Sciatic nerve (tissue), 2 donors: ENCODE data around the gene PGAM2. TPM values are rescaled to one million over a fixed set of nuclear protein-coding genes. Genes with fewer than 3 reads are reported as not detected.

Experiments
- ATAC-seq: fragments of 200-7000 bp; cut with Tn5 transposase; one replicate; pipeline ENCODE4 v1.9.1; 2020; ENCODE audit warnings: mild to moderate bottlenecking, moderate library complexity
- DNase-seq: peaks from one replicate; pipeline ENCODE4 v3.0.0-alpha.2; 2020; ENCODE audit warnings: low spot score
- intact Hi-C: fragments of 100-400 bp; cut with DNase I; formaldehyde crosslinking; loops from one replicate; pipeline ENCODE4 v1.14.2; 2022
- total RNA-seq: library from RNA; stranded (reverse); fragmentation: NEBNext Ultra II Directional; extraction: Animal tissue kit (Norgen Biotek cat#: 25700); gene quantifications from one replicate; pipeline ENCODE4 v1.2.1, GENCODE V29; 2021
- donor health status: DM: no; HTN: no; CAD: no.
- donor health status: DM: no; HTN: no; CAD: no.

Gene PGAM2
- total RNA-seq, 1 donor from 2014 or later = 0.85 TPM

GRCh38 chr7:44059219-44060090 lies 5.9 kb downstream of the PGAM2 start:
- DNase-seq (peak; percentile 56), ATAC-seq (no peak)
- intact Hi-C loops = no loop called here

GRCh38 chr7:44058759-44059218 lies 6.6 kb downstream of the PGAM2 start:
- intact Hi-C loops = no loop called here
- ATAC-seq (no peak), DNase-seq (peak; percentile 44)

GRCh38 chr7:44057849-44058758 lies 7.3 kb downstream of the PGAM2 start:
- intact Hi-C loops = no loop called here
- DNase-seq (peak; percentile 55), ATAC-seq (no peak)

GRCh38 chr7:44057181-44057848 lies 8.1 kb downstream of the PGAM2 start:
- ATAC-seq = no peak

GRCh38 chr7:44056681-44057080 lies 8.7 kb downstream of the PGAM2 start:
- no peak for ATAC-seq

More at GRCh38 chr7:44057181-44057848, 8.1 kb downstream of the PGAM2 start:
- peak; percentile 34 for DNase-seq
- intact Hi-C loops = no loop called here

GRCh38 chr7:44052771-44053365 lies 12.5 kb downstream of the PGAM2 start:
- DNase-seq (peak; percentile 36), ATAC-seq (no peak)
- intact Hi-C loops = no loop called here

More at GRCh38 chr7:44056681-44057080, 8.7 kb downstream of the PGAM2 start:
- DNase-seq = peak; percentile 44
- intact Hi-C loops = no loop called here

- ATAC-seq (no peak), DNase-seq (peak; percentile 22)
- intact Hi-C loops = no loop called here
Observed at GRCh38 chr7:44051611-44052220, 13.7 kb downstream of the PGAM2 start.

GRCh38 chr7:44050915-44051560 lies 14.3 kb downstream of the PGAM2 start:
- ATAC-seq (no peak), DNase-seq (no peak)
- intact Hi-C loops = no loop called here

GRCh38 chr7:44050121-44050914 lies 15.0 kb downstream of the PGAM2 start:
- ATAC-seq (no peak), DNase-seq (peak; percentile 39)
- intact Hi-C loops = no loop called here

GRCh38 chr7:44048031-44048795 lies 17.2 kb downstream of the PGAM2 start:
- intact Hi-C loops = no loop called here
- DNase-seq (peak; percentile 9), ATAC-seq (no peak)

GRCh38 chr7:44046321-44047061 lies 18.9 kb downstream of the PGAM2 start:
- no peak for DNase-seq
- intact Hi-C loops = no loop called here
- no peak for ATAC-seq

- DNase-seq (no peak), ATAC-seq (no peak)
- intact Hi-C loops = no loop called here
Observed at GRCh38 chr7:44045226-44046014, 19.9 kb downstream of the PGAM2 start.

GRCh38 chr7:44044315-44045225 lies 20.8 kb downstream of the PGAM2 start, which contains the start of gene DBNL:
Gene DBNL (plus strand): TSS chr7:44044702. CDS start chr7:44044738, 36 bp downstream.
- DNase-seq = peak; percentile 97
- intact Hi-C loops = no loop called here
- peak; percentile 95 for ATAC-seq

- no peak for ATAC-seq
- intact Hi-C loops = no loop called here
- DNase-seq = no peak
Observed at GRCh38 chr7:44043902-44044301, 21.5 kb downstream of the PGAM2 start.
